GM13977 (cell line): ENCODE results near the gene COA8.

Experiments used
- DNase-seq: peaks from one replicate; pipeline ENCODE4 v3.0.0; 2012; ENCODE audit warnings: low spot score
- CTCF ChIP-seq: IDR thresholded peaks from 2 replicates; pipeline ENCODE4 v1.5.1; 2012; ENCODE audit warnings: mild to moderate bottlenecking, control low read depth; ENCODE audit not compliant: insufficient read depth; ENCODE audit errors: extremely low read depth, missing control alignments
- in situ Hi-C: fragments of 300-500 bp; cut with MboI; formaldehyde crosslinking; loops from one replicate; pipeline ENCODE4 v1.12.0; 2022; ENCODE audit warnings: low sequenced_read_pairs, low pct_unique_long_range_greater_than_20kb, mixed read lengths, inconsistent platforms; ENCODE audit not compliant: unreplicated experiment

Gene COA8

GRCh38 chr14:103543721-103544387 lies 18.9 kb upstream of the COA8 start:
- DNase-seq, result no peak
- in situ Hi-C loops, result no loop called here
- no peak for TF ChIP-seq CTCF

GRCh38 chr14:103544388-103545218 lies 18.2 kb upstream of the COA8 start:
- TF ChIP-seq CTCF, result no peak
- in situ Hi-C loops, result no loop called here
- no peak for DNase-seq

- no peak for TF ChIP-seq CTCF
- DNase-seq, result no peak
- in situ Hi-C loops, result no loop called here
Measured at GRCh38 chr14:103545219-103545914, 17.4 kb upstream of the COA8 start.

GRCh38 chr14:103545915-103546651 lies 16.7 kb upstream of the COA8 start:
- TF ChIP-seq CTCF, result no peak
- in situ Hi-C loops, result no loop called here
- DNase-seq, result no peak

GRCh38 chr14:103546652-103547454 lies 15.9 kb upstream of the COA8 start:
- TF ChIP-seq CTCF, result peak; percentile 94
- peak; percentile 94 for DNase-seq
- in situ Hi-C loops, result no loop called here

- no peak for DNase-seq
- no peak for TF ChIP-seq CTCF
- in situ Hi-C loops, result no loop called here
Measured at GRCh38 chr14:103547455-103547940, 15.3 kb upstream of the COA8 start.
